M059J (cell line): ENCODE data around the gene ASCC3. TPM values are rescaled to one million over a fixed set of nuclear protein-coding genes. Genes with fewer than 3 reads are reported as not detected.

ENCODE experiments used
- DNase-seq: peaks from one replicate; pipeline ENCODE4 v3.0.0-alpha.2; 2012; ENCODE audit warnings: low read depth
- total RNA-seq: library from RNA; depleted of rRNA; stranded (reverse); fragments of >200 nt; shearing (Covaris generic); gene quantifications from 2 replicates; pipeline ENCODE4 v1.2.3, GENCODE V29; 2014

Gene ASCC3
- total RNA-seq, 1 experiment from 2014 or later, result 49.9 TPM

- no peak for DNase-seq
These were observed 413.8 kb downstream of the ASCC3 start for GRCh38 chr6:100467129-100468015.

- no peak for DNase-seq
These were observed 414.6 kb downstream of the ASCC3 start for GRCh38 chr6:100466410-100467128.

DNA sequence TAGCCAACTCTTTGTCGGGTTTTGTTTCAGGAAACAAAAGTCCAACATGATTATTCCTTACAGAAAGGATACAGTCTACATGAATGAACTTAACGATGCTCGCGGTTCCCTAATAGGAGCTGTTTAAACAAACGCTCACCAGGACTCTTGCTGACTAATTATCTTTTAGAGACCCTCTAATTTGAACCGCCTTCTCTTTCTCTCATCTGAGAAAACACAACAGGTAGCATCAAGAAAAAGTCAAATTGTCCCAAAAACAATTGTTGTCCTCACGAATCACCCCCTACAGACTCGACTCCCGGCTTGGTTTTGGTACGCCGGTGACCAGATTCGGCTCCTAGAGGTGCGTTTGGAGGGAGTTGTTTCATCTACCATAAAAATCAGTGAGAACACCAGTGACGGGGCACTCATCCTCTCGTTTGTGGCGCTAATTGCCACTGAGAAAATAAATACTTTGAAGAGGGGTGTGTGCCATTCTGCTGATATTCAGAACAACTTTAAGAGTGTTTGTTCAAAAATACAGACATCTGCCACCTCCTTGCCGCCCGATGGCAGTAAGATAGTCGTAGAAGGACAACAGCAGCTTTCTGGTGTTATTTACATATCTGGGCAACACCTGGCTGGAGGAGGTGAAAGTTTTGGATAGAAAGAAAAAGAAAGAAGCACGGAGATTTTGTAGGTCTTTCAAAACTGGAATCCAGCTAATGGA is 415.3 kb downstream of the ASCC3 start:
- peak; percentile 39 for DNase-seq

DNA sequence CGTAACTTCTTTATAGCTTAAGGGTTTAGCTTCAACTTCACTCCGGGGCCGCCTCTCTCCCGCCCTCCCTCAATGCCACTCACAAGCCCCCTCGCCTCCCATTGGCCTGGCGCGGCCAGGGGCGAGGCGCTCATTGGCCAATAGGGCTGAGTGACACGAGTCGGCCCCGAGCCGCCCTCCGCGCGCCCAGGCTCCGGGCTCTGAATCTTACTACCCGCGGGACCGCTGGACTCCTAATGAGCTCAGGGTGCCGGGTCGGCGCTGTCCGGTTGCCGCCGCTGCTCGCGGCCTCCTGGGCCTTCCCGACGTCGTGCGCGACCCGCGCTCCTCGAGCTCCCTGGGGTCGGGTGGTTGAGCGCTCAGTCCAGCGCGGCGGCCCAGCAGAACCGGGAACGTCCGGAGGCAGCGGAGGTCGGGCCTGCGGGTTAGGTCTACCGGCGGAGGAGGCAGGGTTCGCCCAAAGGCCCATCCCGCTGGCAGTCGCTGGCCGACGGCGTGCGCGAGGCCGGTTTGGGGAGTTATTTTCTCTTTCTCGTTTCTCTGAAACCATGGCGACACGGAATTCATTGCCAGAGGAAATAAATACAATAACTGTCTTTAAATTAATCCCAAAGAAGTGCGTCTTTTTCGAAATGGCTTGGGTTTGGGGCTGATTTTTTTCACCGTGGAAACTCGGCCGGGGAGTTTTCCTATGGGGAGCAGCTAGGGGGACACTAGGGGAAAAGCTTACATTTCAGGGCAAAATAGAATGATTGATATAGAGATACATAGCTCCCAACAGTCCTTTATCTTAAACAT is 416.0 kb downstream of the ASCC3 start, which contains the start of gene SIM1:
TSS of gene SIM1 (minus strand) at position 19 of the 798 bp plus-strand sequence. CDS start 1,453 bp downstream, outside the sequence.
- DNase-seq, result peak; percentile 93

DNA sequence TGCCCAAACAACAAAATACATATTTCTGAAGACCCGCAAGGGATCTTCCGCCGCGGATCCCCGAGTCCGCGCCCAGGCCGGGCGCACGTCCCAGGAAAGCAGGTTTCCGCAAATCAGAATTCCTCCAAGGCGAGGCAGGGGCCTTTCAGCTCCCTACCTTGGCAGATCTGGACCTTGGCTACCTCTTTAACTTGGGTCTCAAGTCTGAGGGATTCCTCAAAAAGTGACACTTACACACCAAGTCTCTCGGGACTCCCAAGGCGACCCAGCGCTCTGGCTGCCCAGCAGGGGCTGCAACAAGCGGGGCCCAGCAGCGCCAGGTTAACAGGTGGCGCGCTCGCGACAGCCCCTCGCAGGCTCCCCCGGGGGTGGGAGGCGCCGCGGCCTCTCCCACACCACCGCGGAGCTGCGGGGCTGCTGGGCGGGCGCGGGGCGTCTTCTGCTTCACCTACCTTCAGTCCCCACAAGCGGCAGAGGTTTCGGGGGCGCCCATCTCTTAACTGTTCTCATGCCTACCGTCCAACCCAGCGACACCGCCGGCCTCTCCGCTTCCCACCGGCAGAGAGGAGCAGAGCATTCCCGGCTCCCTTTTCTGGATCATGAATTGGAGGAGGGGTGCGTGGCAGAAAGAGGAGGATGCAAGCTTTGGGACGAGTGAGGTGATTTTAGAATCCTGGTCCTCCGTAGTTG is 416.8 kb downstream of the ASCC3 start:
- peak; percentile 44 for DNase-seq

DNA sequence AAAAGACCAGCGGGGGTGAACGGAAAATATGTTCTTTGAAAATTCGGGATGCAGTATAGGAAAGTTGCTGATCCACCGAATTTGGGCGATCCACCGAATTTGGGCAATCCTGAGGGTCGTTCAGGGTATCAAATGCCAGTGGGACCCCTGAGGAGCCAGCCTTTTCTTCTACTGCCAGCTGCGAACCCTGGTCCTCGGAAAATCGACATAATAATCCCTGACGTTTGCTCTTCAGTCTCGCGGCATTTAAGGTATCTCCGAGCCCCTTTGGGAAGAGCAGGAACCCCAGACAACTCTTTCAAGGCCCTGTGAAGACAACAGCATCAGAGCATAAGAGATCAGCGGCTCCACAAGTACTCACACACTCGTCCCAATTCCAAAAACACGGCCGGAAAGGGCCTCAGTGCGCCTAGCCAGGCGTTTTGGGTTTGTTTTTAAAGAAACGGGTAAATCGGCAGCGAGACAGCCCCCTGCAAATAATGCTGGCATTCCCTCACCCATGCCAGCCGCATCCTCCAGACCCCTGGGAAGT is 417.4 kb downstream of the ASCC3 start:
- DNase-seq, result peak; percentile 29

DNA sequence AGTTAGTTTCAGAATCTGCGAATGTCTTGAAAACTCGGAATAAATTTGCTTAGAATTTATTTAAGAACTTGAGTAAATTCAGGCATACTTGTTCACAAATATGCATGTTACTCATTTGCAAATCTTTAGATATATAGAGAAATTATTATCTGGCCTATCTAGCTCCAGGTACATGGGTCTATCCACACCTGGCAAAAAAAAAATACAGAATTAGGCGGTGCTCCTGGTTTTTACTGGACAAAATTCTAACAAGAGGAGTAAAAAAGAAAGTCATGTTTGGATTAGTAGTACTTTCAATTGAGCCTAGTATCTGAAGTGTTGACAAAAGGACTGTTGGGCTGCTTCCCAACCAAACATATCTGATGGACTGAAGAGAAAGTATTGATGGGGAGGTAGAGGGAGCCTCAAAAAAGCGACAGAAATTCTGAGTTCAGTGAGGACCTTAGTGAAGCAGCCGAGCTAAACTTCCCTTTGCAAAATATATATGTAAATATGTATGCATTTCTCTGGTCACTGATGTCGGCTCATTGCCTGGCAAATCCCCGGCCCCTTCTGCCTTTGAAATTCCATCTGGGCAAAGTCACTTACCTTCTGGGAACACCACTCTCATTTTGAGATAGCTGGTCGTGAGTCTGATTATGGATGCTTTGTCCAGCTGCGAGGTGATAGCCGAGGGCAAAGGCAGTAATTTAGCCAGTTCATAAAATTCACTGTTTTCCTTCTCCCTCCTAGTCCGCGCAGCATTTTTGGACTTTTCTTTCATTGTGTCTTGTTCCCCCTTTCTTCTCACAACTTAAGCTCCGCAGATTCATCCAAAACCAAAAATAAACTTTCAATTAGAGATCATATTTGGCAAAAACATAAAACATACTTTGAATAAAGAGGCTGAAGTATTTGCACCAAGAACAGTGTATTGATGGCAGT is 418.2 kb downstream of the ASCC3 start:
- peak; percentile 27 for DNase-seq

DNA sequence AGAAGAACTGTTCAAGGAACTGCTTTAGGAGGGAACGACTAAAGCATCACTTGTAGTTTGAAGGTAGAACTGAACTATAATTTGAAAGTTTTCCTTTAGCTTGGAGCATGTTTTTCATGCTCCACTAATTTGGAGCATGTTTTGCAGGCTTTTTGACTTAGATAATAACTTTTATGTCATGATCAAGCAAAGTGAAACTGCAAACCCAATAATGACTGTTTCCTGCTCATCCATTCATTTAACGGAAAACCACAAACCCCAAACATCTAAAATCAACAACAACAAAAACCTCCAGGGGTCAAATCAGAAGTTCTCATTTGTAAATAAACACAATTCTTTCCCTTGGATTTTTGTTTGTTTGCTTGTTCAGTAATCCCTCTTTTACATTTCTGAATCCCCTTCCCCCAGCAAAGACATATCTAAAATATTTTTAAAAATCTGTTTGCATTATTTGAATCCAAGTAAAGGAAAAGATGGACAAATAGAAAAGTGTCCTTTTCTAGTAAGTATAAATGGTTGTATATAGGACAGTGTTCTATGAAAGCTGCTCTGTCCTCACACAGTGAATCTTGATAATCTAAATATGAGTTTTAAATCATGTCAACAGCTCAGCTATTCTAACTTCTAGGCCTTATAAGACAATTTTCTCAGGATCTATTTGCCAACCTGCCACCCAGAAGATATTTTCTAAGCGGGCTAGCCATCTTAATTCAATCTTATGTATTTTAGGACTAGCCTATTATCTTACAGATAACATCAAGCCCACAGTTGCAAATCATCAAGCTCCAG is 419.0 kb downstream of the ASCC3 start:
- peak; percentile 66 for DNase-seq

GRCh38 chr6:100461278-100461916 is 419.7 kb downstream of the ASCC3 start:
- DNase-seq, result peak; percentile 81

DNA sequence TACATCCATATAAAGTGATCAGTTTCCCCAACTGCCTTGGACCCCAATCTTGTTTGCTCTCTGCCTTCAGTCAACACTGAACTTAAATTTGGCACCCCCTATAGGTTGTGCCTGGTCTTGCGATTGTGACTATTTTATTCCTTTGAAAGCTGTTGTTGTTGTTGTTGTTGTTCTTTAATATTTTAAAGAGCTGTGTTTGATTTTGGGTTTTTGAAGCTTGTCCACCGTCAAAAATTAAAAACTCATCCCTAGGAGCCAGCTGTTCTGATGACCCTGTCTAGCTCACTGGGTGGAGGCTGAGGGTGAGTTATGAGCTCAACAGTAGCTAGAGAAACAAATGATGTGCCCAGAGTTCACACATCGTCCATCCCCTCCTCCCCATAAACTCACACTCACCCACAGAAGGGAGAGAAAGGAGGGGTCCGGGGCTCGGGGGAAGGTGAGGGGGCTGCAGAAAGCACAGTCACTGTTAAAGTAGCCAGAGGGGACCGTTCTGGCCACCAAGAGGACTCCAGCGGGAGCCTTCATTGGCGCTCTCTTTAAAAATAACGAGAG is 420.4 kb downstream of the ASCC3 start:
- DNase-seq, result peak; percentile 55

DNA sequence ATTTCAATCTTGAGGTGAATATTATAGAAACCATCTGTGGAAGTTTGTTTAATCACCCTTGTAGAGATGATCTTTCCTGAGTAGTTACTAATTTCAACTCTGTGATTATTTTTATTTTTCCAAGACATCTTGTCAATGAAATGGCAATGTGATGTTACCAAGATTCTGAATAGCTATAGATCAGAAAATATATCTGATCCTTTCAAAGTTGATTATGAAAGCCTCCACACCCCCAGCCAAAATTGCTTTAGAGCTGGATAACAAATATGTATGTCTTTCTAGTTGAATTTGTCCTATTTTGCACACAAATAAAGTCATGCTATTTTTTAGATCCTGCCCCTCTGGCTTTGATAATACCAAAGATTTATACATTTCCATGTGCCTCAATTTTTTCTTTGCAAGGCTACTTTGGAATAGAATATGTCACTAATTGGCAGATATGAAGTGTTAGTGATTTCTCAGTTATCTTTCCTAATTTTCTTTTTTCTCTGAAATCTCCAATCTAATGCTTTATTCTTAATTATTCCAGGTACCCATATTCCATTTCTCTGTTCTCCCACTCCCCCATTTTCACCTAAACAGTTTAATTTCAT is 421.4 kb downstream of the ASCC3 start:
- no peak for DNase-seq

- no peak for DNase-seq
These were observed 422.1 kb downstream of the ASCC3 start for GRCh38 chr6:100458841-100459591.
